Endothelial cell of umbilical vein (primary cell): ENCODE measurements around the gene PTGER2. TPM values are rescaled to one million over a fixed set of nuclear protein-coding genes. Genes with fewer than 3 reads are reported as not detected.
A peak's percentile ranks its signal among the peaks of the same experiment; 100 is the strongest.

ENCODE experiments used
- BruUV-seq: library from RNA; stranded (reverse); fragments of 400-500 nt; replicated peaks from 2 replicates; lab custom pipeline; 2021; lab: Mats Ljungman, UMichigan
- CTCF ChIA-PET: fragments of 300-600, 350-600 bp; sonication (Branson Sonifier 250); formaldehyde crosslinking; loops from one replicate; lab custom pipeline; 2021; ENCODE audit warnings: antibody characterized with exemption, inconsistent platforms; lab: Charles Lee
- POLR2A ChIA-PET: fragments of 300-600, 350-600 bp; sonication (Branson Sonifier 250); formaldehyde crosslinking; loops from one replicate; lab custom pipeline; 2021; ENCODE audit warnings: antibody characterized with exemption, inconsistent platforms; lab: Charles Lee
- DNase-seq: peaks from one replicate; pipeline ENCODE4 v3.0.0-alpha.2; 2011; ENCODE audit warnings: low read depth, low spot score
- FAIRE-seq: peaks from 2 replicates; lab custom pipeline; 2011; peaks lifted over from hg19 to GRCh38; lab: Jason Lieb, UNC
- H2AFZ ChIP-seq: 2 replicates; pipeline ENCODE4 v1.6.0; 2012; ENCODE audit warnings: low read depth, low read length, control low read depth, inconsistent platforms
- H3K27ac ChIP-seq: 2 replicates; pipeline ENCODE4 v1.5.1; 2011; ENCODE audit warnings: low read depth, mild to moderate bottlenecking, control low read depth, low read length, moderate library complexity; ENCODE audit not compliant: insufficient read depth
- H3K27me3 ChIP-seq, 2 experiments: 2 replicates each; pipeline versions ENCODE4 v1.6.0 to v1.6.1; 2011; ENCODE audit warnings: low read length in 2 of 2, mixed read lengths in 1 of 2; ENCODE audit not compliant: control insufficient read depth in 2 of 2, insufficient read depth in 2 of 2
- H3K36me3 ChIP-seq, 2 experiments: 2 replicates in 1 of 2; 3 replicates in 1 of 2; pipeline ENCODE4 v1.5.1; 2011; ENCODE audit warnings: low read length in 2 of 2, mild to moderate bottlenecking in 1 of 2, moderate library complexity in 1 of 2; ENCODE audit not compliant: control insufficient read depth in 2 of 2, insufficient read depth in 2 of 2; ENCODE audit errors: extremely low read depth in 1 of 2
- H3K4me1 ChIP-seq: 3 replicates; pipeline ENCODE4 v1.5.1; 2011; ENCODE audit warnings: mild to moderate bottlenecking, low read length; ENCODE audit not compliant: control insufficient read depth, insufficient read depth; ENCODE audit errors: extremely low read depth
- H3K4me2 ChIP-seq: 2 replicates; pipeline ENCODE4 v1.6.1; 2011; ENCODE audit warnings: low read length, control low read depth, mixed read lengths; ENCODE audit not compliant: insufficient read depth
- H3K4me3 ChIP-seq, 3 experiments: fragments of 200-600 bp in 1 of 3; sonication (generic), shearing (Covaris generic) in 1 of 3; replicated peaks in 1 of 3; 2 replicates each; pipeline ENCODE4 v1.5.1; 2011 to 2016; ENCODE audit warnings: control low read depth in 3 of 3, low read length in 3 of 3, mild to moderate bottlenecking in 2 of 3, inconsistent platforms in 1 of 3, low read depth in 1 of 3, moderate library complexity in 1 of 3; ENCODE audit not compliant: insufficient read depth in 1 of 3
- H3K79me2 ChIP-seq: 2 replicates; pipeline ENCODE4 v1.6.0; 2012; ENCODE audit warnings: low read length, inconsistent platforms; ENCODE audit not compliant: control insufficient read depth, insufficient read depth
- H3K9ac ChIP-seq: replicated peaks from 2 replicates; pipeline ENCODE3; 2011; ENCODE audit warnings: low read length, control low read depth; ENCODE audit not compliant: insufficient read depth; ENCODE audit errors: extremely low read depth
- H3K9me1 ChIP-seq: replicated peaks from 3 replicates; pipeline ENCODE4 v1.6.0; 2011; ENCODE audit warnings: mild to moderate bottlenecking, low read length; ENCODE audit not compliant: control insufficient read depth, insufficient read depth; ENCODE audit errors: extremely low read depth
- H3K9me3 ChIP-seq: replicated peaks from 2 replicates; pipeline ENCODE4 v1.5.1; 2012; ENCODE audit warnings: low read length, inconsistent platforms; ENCODE audit not compliant: control insufficient read depth, insufficient read depth
- H4K20me1 ChIP-seq: replicated peaks from 2 replicates; pipeline ENCODE3; 2011; ENCODE audit warnings: mild to moderate bottlenecking, low read length; ENCODE audit not compliant: control insufficient read depth, insufficient read depth; ENCODE audit errors: extremely low read depth
- CTCF ChIP-seq, 2 donors: IDR thresholded peaks; 1 replicate in 1 of 2; 2 replicates in 1 of 2; pipeline ENCODE4 v1.5.1; 2011; ENCODE audit warnings: low read length in 2 of 2, mild to moderate bottlenecking in 2 of 2, moderate library complexity in 2 of 2, control low read depth in 1 of 2, inconsistent platforms in 1 of 2, low read depth in 1 of 2; ENCODE audit not compliant: insufficient read depth in 1 of 2; ENCODE audit errors: extremely low read depth in 1 of 2
- EZH2 ChIP-seq: IDR thresholded peaks from 2 replicates; pipeline ENCODE4 v1.6.1; 2012; ENCODE audit warnings: borderline replicate concordance, low read depth, mild to moderate bottlenecking, moderate library complexity, low read length, inconsistent platforms; ENCODE audit not compliant: severe bottlenecking
- GATA2 ChIP-seq: IDR thresholded peaks from 2 replicates; pipeline ENCODE4 v1.7.0; 2011; ENCODE audit warnings: low read depth, mild to moderate bottlenecking, moderate library complexity, mixed read lengths, low read length; ENCODE audit not compliant: insufficient read length, insufficient read depth
- JUN ChIP-seq: IDR thresholded peaks from 2 replicates; pipeline ENCODE4 v1.6.1; 2011; ENCODE audit warnings: borderline replicate concordance, low read depth; ENCODE audit not compliant: insufficient read length, insufficient read depth
- MAX ChIP-seq: IDR thresholded peaks from 2 replicates; pipeline ENCODE4 v1.6.1; 2011; ENCODE audit not compliant: insufficient read depth, insufficient read length
- MYC ChIP-seq: IDR thresholded peaks from one replicate; pipeline ENCODE4 v1.6.1; 2011; ENCODE audit warnings: mild to moderate bottlenecking, low read depth, low read length
- POLR2A ChIP-seq: IDR thresholded peaks from 2 replicates; pipeline ENCODE4 v1.6.1; 2012; ENCODE audit warnings: low read depth, mild to moderate bottlenecking, control low read depth, low read length
- POLR2AphosphoS5 ChIP-seq: IDR thresholded peaks from 2 replicates; pipeline ENCODE4 v1.6.1; 2012; ENCODE audit warnings: low read depth, mild to moderate bottlenecking, control low read depth, low read length, moderate library complexity; ENCODE audit not compliant: insufficient read depth
- dilution Hi-C: fragments of 300-500 bp; cut with MboI; formaldehyde crosslinking; loops from one replicate; pipeline ENCODE4 v1.15.0; 2019; ENCODE audit warnings: low sequenced_read_pairs; ENCODE audit not compliant: extremely low pct_ligation_motif_present
- intact Hi-C: fragments of 100-400 bp; cut with micrococcal nuclease; formaldehyde crosslinking; loops from one replicate; pipeline ENCODE4 v1.10.0; 2022
- polyA plus RNA-seq, 4 experiments: library from polyadenylated mRNA; depleted of rRNA in 3 of 4; stranded (reverse) in 3 of 4; unstranded in 1 of 4; fragments of >200 nt; gene quantifications; 2 replicates each; pipeline versions ENCODE4 v1.2.1 to v1.2.3, GENCODE V29; 2011 to 2012; ENCODE audit warnings: missing spikeins in 1 of 4
- total RNA-seq: library from RNA; stranded (reverse); gene quantifications from 2 replicates; pipeline ENCODE4 v1.2.3, GENCODE V29; 2021

PTGER2 gene
- total and polyA plus RNA-seq, 2 donors (not counting 3 experiments of a cell fraction or from before 2014, with no cell fraction given) = not detected

GRCh38 chr14:52268279-52269061 is 45.6 kb upstream of the PTGER2 start:
- ChIA-PET CTCF (no interaction called here), POLR2A (no interaction called here)
- FAIRE-seq (no peak), DNase-seq (no peak)
- no peaks in the 10 kb centered on the region for H4K20me1 ChIP-seq
- dilution Hi-C loops = no loop called here
- H3K36me3 ChIP-seq = no peaks in the 10 kb centered on the region
- H3K4me3 ChIP-seq = no peak overlapping the region
- peaks cover 58 to 65% of the 10 kb centered on the region in 2 experiments for H3K27me3 ChIP-seq
- H3K9ac ChIP-seq = no peak overlapping the region
- H3K79me2 ChIP-seq = no peaks in the 10 kb centered on the region
- H3K4me1 ChIP-seq = peaks cover 7% of the 10 kb centered on the region
- no peaks in the 10 kb centered on the region for H3K9me1 ChIP-seq
- TF ChIP-seq MAX (no peak), JUN (no peak), POLR2AphosphoS5 (no peak), MYC (no peak), GATA2 (no peak), EZH2 (peak; percentile 86), POLR2A (no peak), CTCF (IDR thresholded peaks at IDR 0.05; ENCODE audit: extremely low read depth in 1 of 2, insufficient read depth in 1 of 2, low read depth in 1 of 2, low read length in 2 of 2) (no peak)
- H3K9me3 ChIP-seq = no peaks in the 10 kb centered on the region
- intact Hi-C loops = no loop called here
- BruUV-seq = no TSS peak
- H3K4me2 ChIP-seq = no peak overlapping the region
- H3K27ac ChIP-seq = no peak overlapping the region
- H2AFZ ChIP-seq = no peak overlapping the region
